GM19324 (cell line): Measurements from ENCODE around the gene SDK2.

ENCODE experiments used
- ATAC-seq: cut with Tn5 transposase; IDR thresholded peaks from one replicate; pipeline ENCODE4 v1.9.1; 2021; ENCODE audit warnings: mild to moderate bottlenecking, moderate library complexity; ENCODE audit not compliant: unreplicated experiment, low FRiP score

Gene SDK2

GRCh38 chr17:73300392-73300791 lies 343.9 kb downstream of the SDK2 start:
- ATAC-seq, result no peak

DNA sequence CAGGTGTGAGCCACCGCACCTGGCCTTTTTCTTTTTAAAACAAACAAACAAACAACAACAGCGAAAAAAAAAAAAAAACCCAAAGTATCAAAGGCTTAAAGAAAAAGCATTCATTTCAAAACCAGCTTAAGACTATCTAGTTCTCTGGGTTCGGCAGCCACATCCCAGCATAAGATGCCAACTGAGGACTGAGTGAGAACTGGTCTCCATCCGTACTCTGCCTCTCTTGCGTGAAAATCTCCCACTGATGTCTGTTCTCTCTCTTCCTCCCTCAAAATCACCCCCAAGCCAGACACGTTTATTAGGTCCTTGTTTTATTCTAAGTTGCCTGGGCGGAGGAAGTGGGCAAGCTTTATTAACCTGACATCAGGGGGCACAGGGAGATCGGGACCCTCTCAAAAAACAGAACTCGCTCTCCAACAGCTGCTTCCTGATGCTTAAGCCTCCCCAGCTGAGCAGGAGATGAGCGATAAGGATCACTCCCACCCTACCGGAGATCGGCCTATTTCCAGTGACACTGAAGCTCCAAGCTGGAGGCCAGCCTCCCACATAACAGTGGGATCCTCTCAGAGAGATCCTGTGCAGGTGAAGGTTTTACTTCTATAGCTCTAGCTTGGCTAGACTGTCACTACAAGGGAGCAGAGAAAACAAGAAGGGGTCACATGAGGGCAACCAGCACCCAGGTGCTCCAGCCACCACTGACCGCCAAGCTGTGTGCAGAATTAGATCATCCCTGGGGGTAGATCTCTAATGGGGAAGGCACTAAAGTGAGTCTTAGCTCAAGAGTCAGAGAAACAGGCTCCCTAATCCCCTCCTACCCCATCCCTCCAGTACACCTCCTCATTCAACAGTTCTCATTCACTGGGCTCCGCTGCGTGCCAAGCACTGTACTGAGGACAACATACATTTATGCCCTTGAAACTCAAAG lies 346.0 kb downstream of the SDK2 start:
- no peak for ATAC-seq

DNA sequence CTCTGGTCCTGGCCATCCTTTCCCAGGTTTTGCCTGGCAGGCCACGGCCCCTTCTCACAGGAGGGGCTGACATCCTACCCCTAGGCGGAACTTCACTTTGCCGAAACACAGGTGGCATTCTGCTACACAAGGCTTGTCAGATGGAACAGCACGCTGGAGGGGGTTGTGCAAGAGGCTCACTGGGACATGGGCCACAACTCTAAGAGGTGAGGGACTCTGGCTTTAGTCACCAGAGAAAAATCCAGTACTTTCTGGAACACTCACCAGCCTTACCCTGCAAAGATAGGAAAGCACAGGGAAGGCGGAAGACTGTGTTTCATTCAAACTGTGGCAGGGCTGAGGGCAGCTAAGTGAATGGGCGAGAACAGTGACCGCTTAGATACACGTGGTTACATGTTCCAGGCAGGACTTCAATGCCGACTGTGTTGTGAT lies 350.7 kb downstream of the SDK2 start:
- no peak for ATAC-seq

- no peak for ATAC-seq
These were observed 351.2 kb downstream of the SDK2 start for GRCh38 chr17:73293031-73293430.

DNA sequence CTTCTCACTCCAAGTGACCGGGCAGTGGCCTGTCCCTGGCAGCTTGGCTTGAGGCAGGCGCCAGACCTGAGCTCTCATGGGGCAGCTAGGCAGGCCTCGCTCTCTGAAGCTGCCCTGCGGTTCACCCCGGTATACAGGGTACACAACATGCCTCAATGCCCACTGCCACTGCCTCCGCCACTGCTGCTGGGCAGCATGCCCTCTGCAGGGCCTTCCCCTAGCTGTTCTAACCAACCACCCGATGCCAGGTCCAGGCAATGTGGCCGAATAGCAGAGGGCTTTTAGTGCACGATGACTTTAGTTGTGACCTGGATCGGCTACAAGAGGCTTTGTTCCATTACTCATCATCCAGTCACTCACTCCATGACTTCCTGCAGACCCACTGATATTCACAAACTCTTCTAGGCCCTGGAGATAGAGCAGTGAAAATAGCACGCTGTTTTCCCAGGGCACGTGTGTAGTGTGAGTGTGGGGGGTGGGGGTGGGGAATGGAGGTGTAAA lies 352.2 kb downstream of the SDK2 start:
- no peak for ATAC-seq

GRCh38 chr17:73291260-73291801 lies 352.9 kb downstream of the SDK2 start:
- ATAC-seq, result peak; percentile 84

GRCh38 chr17:73290399-73291259 lies 353.6 kb downstream of the SDK2 start:
- ATAC-seq, result peak; percentile 30

- no peak for ATAC-seq
These were observed 354.5 kb downstream of the SDK2 start for GRCh38 chr17:73289549-73290254.

GRCh38 chr17:73288534-73289302 lies 355.5 kb downstream of the SDK2 start:
- no peak for ATAC-seq

GRCh38 chr17:73286863-73287296 lies 357.4 kb downstream of the SDK2 start:
- no peak for ATAC-seq

- no peak for ATAC-seq
These were observed 358.1 kb downstream of the SDK2 start for GRCh38 chr17:73285916-73286862.

- no peak for ATAC-seq
These were observed 358.7 kb downstream of the SDK2 start for GRCh38 chr17:73285603-73285908.

DNA sequence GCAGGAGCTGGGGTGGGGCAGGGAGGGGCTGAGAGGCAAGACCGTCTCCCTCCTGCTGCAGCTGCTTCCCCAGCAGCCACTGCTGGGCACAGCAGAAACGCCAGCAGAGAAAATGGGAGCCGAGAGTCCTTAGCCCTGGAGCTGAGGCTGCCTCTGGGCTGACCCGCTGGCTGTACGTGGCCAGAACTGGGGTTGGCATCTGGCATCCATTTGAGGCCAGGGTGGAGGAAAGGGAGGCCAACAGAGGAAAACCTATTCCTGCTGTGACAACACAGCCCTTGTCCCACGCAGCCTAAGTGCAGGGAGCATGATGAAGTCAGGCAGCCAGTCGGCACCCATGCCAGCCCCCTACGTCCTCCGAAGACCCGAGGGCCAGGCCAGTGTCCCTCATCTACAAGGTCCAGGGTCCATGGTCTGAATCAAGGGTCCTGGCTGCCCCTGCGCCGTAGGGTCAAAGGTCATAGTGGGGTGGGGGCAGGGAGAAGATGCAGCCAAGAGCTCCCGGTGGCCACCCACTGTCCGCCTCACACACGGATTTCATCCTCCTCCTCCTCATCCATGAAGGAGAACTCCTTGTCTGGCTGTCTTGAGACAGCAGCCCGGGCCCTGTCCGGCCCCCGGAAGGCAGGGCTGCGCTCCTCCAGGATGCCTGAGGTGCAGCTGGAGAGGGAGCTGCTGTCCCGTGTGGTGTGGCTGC lies 359.2 kb downstream of the SDK2 start:
- ATAC-seq, result no peak
